CD14-positive monocyte (primary cell): ENCODE data around the gene CAPN11. TPM values are rescaled to one million over a fixed set of nuclear protein-coding genes. Genes with fewer than 3 reads are reported as not detected.

Experiments
- DNase-seq, 3 donors: peaks; one replicate each; pipeline ENCODE4 v3.0.0-alpha.2; 2011 to 2022
- H2AFZ ChIP-seq: 2 replicates; pipeline ENCODE4 v1.6.0; 2012; ENCODE audit warnings: mild to moderate bottlenecking, low read depth, low read length, inconsistent platforms; ENCODE audit not compliant: insufficient read depth, poor library complexity, severe bottlenecking
- H3K27ac ChIP-seq, 2 donors: 1 replicate in 1 of 2; 2 replicates in 1 of 2; pipeline ENCODE4 v1.5.1; 2012 to 2013; ENCODE audit warnings: low read length in 2 of 2, control low read depth in 1 of 2, inconsistent platforms in 1 of 2, low read depth in 1 of 2, mild to moderate bottlenecking in 1 of 2
- H3K27me3 ChIP-seq, 2 donors: one replicate each; pipeline versions ENCODE4 v1.6.0 to v1.6.1; 2011 to 2013; ENCODE audit warnings: low read length in 2 of 2; ENCODE audit not compliant: control insufficient read depth in 2 of 2, insufficient read depth in 2 of 2
- H3K36me3 ChIP-seq, 2 donors: replicated peaks in 1 of 2; 1 replicate in 1 of 2; 2 replicates in 1 of 2; pipeline versions ENCODE4 v1.5.1 to v1.6.1; 2012 to 2013; ENCODE audit warnings: low read length in 2 of 2, control low read depth in 1 of 2, inconsistent platforms in 1 of 2, mild to moderate bottlenecking in 1 of 2; ENCODE audit not compliant: insufficient read depth in 2 of 2, control insufficient read depth in 1 of 2
- H3K4me1 ChIP-seq, 2 donors: 1 replicate in 1 of 2; 2 replicates in 1 of 2; pipeline versions ENCODE4 v1.5.1 to v1.6.1; 2012 to 2013; ENCODE audit warnings: low read length in 2 of 2, control low read depth in 1 of 2, inconsistent platforms in 1 of 2, mild to moderate bottlenecking in 1 of 2, moderate library complexity in 1 of 2; ENCODE audit not compliant: insufficient read depth in 2 of 2, control insufficient read depth in 1 of 2
- H3K4me2 ChIP-seq: replicated peaks from 2 replicates; pipeline ENCODE3; 2012; ENCODE audit warnings: low read length, moderate library complexity, mild to moderate bottlenecking; ENCODE audit not compliant: poor library complexity, severe bottlenecking; ENCODE audit errors: extremely low read depth
- H3K4me3 ChIP-seq, 3 experiments: fragments of 200-600 bp in 1 of 3; sonication (generic) in 1 of 3; replicated peaks in 1 of 3; 1 replicate in 2 of 3; 2 replicates in 1 of 3; pipeline ENCODE4 v1.5.1; 2011 to 2013; ENCODE audit warnings: low read length in 3 of 3, mild to moderate bottlenecking in 3 of 3, control low read depth in 2 of 3, low read depth in 2 of 3, inconsistent platforms in 1 of 3, moderate library complexity in 1 of 3
- H3K79me2 ChIP-seq: 2 replicates; pipeline ENCODE4 v1.6.0; 2012; ENCODE audit warnings: mild to moderate bottlenecking, control low read depth, inconsistent platforms, low read length, moderate library complexity; ENCODE audit not compliant: insufficient read depth
- H3K9ac ChIP-seq: 2 replicates; pipeline ENCODE4 v1.6.0; 2017; ENCODE audit warnings: low read length, mild to moderate bottlenecking; ENCODE audit not compliant: insufficient read depth, poor library complexity, severe bottlenecking
- H3K9me3 ChIP-seq, 2 donors: replicated peaks in 1 of 2; 1 replicate in 1 of 2; 2 replicates in 1 of 2; pipeline versions ENCODE4 v1.5.1 to v1.6.1; 2012 to 2013; ENCODE audit warnings: low read length in 2 of 2, control low read depth in 1 of 2; ENCODE audit not compliant: control insufficient read depth in 1 of 2, insufficient read depth in 1 of 2
- H4K20me1 ChIP-seq: 2 replicates; pipeline ENCODE4 v1.6.0; 2012; ENCODE audit warnings: mild to moderate bottlenecking, low read length, control low read depth, moderate library complexity; ENCODE audit not compliant: insufficient read depth
- H3K27ac Mint-ChIP-seq, 7 donors: one replicate each; pipeline ENCODE4 v1.8.0; 2020; ENCODE audit warnings: mild to moderate bottlenecking in 7 of 7, mixed read lengths in 7 of 7, moderate library complexity in 6 of 7, inconsistent platforms in 2 of 7
- H3K27me3 Mint-ChIP-seq, 3 donors: one replicate each; pipeline ENCODE4 v1.8.0; 2021 to 2022; ENCODE audit warnings: low read depth in 3 of 3, mild to moderate bottlenecking in 3 of 3, mixed read lengths in 3 of 3, moderate library complexity in 3 of 3, inconsistent platforms in 1 of 3
- H3K36me3 Mint-ChIP-seq, 2 donors: one replicate each; pipeline ENCODE4 v1.8.0; 2020; ENCODE audit warnings: mixed read lengths in 2 of 2, inconsistent platforms in 1 of 2, mild to moderate bottlenecking in 1 of 2
- H3K4me1 Mint-ChIP-seq: one replicate; pipeline ENCODE4 v1.8.0; 2020; ENCODE audit warnings: mild to moderate bottlenecking, mixed read lengths
- H3K4me3 Mint-ChIP-seq, 2 donors: one replicate each; pipeline ENCODE4 v1.8.0; 2020; ENCODE audit warnings: mild to moderate bottlenecking in 2 of 2, mixed read lengths in 2 of 2, moderate library complexity in 1 of 2
- H3K9me3 Mint-ChIP-seq, 7 donors: one replicate each; pipeline ENCODE4 v1.8.0; 2020 to 2022; ENCODE audit warnings: mixed read lengths in 7 of 7, mild to moderate bottlenecking in 6 of 7, moderate library complexity in 6 of 7, inconsistent platforms in 2 of 7
- CTCF ChIP-seq: fragments of 200-600 bp; IDR thresholded peaks from one replicate; pipeline ENCODE4 v1.8.0; 2022; ENCODE audit warnings: antibody characterized with exemption, mild to moderate bottlenecking
- WGBS: methylation state at CpG from one replicate; pipeline ENCODE4 v1.1.5; 2013; ENCODE audit warnings: missing lambda C conversion rate; ENCODE audit not compliant: insufficient coverage; 5-methylcytosine and 5-hydroxymethylcytosine counted together
- intact Hi-C, 2 donors: fragments of 100-400 bp; cut with micrococcal nuclease; formaldehyde crosslinking; loops; one replicate each; pipeline versions ENCODE4 v1.15.0 to v1.15.1; 2023
- polyA plus RNA-seq, 3 donors: library from polyadenylated mRNA; depleted of rRNA in 1 of 3; unstranded in 2 of 3; stranded (reverse) in 1 of 3; fragments of 300-500 nt in 2 of 3; fragments of >200 nt in 1 of 3; fragmentation: Illumina TruSeq in 2 of 3; gene quantifications; 1 replicate in 2 of 3; 2 replicates in 1 of 3; pipeline ENCODE4 v1.2.3, GENCODE V29; 2012 to 2021

CAPN11 gene
- polyA plus RNA-seq, 3 donors: 0.11 TPM; not detected in 2

GRCh38 chr6:44131892-44132291, 26.7 kb upstream of the CAPN11 start:
- H2AFZ ChIP-seq: no peak overlapping the region
- intact Hi-C loops: no loop called here
- no peak overlapping the region for H3K4me2 ChIP-seq
- WGBS: 100% methylated on average over 1 of the region's 2 CpGs
- peaks cover 11% of the 10 kb centered on the region in 2 donors for H3K4me1 ChIP-seq
- Mint-ChIP-seq H3K4me1 (peaks cover 18% of the 10 kb centered on the region), H3K9me3 (no peaks in the 10 kb centered on the region), H3K27me3 (peaks cover 3 to 9% (median 6%) of the 10 kb centered on the region in 3 donors), H3K27ac (peak overlapping the region in 1 of 7 donors; percentile 19), H3K4me3 (peak overlapping the region in 1 of 2 donors; percentile 9), H3K36me3 (peaks cover 33 to 37% of the 10 kb centered on the region in 2 donors)
- H3K9ac ChIP-seq: no peak overlapping the region
- DNase-seq: no peak
- H3K9me3 ChIP-seq: no peaks in the 10 kb centered on the region
- H3K27me3 ChIP-seq: peaks cover 0 to 4% of the 10 kb centered on the region in 2 donors
- peaks cover 14 to 26% of the 10 kb centered on the region in 2 donors for H3K36me3 ChIP-seq
- peaks cover 13% of the 10 kb centered on the region for H3K79me2 ChIP-seq
- H4K20me1 ChIP-seq: peaks cover 37% of the 10 kb centered on the region
- no peak overlapping the region for H3K27ac ChIP-seq
- no peak overlapping the region for H3K4me3 ChIP-seq
- no peak for TF ChIP-seq CTCF

- peaks cover 0 to 4% of the 10 kb centered on the region in 2 donors for H3K27me3 ChIP-seq
- peaks cover 39 to 43% of the 10 kb centered on the region in 2 donors for H3K36me3 Mint-ChIP-seq
- no peak for DNase-seq
- H3K4me3 Mint-ChIP-seq: no peak overlapping the region
- peaks cover 18% of the 10 kb centered on the region for H3K4me1 Mint-ChIP-seq
- no peak for TF ChIP-seq CTCF
- peaks cover 11% of the 10 kb centered on the region for H3K79me2 ChIP-seq
- H2AFZ ChIP-seq: no peak overlapping the region
- H3K9me3 ChIP-seq: no peaks in the 10 kb centered on the region
- peak overlapping the region in 1 of 7 donors; percentile 61 for H3K27ac Mint-ChIP-seq
- peaks cover 37% of the 10 kb centered on the region for H4K20me1 ChIP-seq
- no peak overlapping the region for H3K4me2 ChIP-seq
- H3K9me3 Mint-ChIP-seq: no peaks in the 10 kb centered on the region
- WGBS: 91% methylated on average over 3 of the region's 4 CpGs
- peaks cover 14 to 32% of the 10 kb centered on the region in 2 donors for H3K36me3 ChIP-seq
- H3K4me1 ChIP-seq: peaks cover 11% of the 10 kb centered on the region in 2 donors
- H3K27me3 Mint-ChIP-seq: peaks cover 3 to 9% (median 6%) of the 10 kb centered on the region in 3 donors
- intact Hi-C loops: no loop called here
- no peak overlapping the region for H3K4me3 ChIP-seq
- no peak overlapping the region for H3K27ac ChIP-seq
- no peak overlapping the region for H3K9ac ChIP-seq
Measured at GRCh38 chr6:44132476-44132875, 26.1 kb upstream of the CAPN11 start.
